ENCODE measurements around the gene HLA-DPA1.

The HLA-DPA1 gene

DNA sequence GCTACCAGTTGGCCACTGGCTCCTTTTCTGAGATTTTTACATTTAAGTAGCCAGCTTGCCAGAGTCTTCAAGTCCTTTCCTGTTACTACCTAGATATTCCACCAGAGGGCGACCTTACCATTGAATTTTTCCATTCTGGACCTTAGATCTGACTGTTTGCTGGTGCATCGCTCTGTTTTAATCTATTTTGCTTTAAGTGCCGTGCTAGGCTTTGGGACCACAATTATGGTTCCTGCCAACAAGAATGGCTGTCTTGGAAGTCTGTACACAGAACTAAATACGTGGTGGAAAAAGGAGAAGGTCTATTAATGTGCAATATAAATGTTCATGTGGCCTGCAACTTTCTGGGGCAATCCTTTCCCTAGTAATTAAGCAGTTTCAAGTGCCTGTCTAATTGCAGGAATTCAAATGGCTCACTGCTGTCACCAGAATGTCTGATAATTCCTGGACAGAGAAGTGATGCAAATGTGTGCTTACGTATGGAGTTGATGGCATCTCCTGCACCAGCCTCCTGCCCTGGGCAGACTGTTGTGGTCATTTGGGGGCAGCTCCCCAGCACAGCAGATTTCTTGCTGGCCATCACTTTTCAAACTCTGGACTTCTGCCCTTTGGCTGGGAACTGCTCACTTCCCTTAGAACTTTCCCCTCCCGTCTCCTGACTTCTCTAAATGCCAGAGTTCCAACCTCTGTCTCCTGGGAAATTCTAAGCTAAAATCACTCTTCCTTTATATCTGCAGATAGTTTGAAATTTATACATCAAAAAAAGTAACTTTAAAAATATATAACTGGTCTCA, 58.4 kb downstream of the HLA-DPA1 start:
- peak; percentile 43 for DNase-seq
